ENCODE results near the gene PROX1. TPM values are rescaled to one million over a fixed set of nuclear protein-coding genes. Genes with fewer than 3 reads are reported as not detected.

PROX1 gene
- total and polyA plus RNA-seq, 2 of the 8 experiments (the other 6 are each of a cell fraction or from before 2014, with no cell fraction given): 0.30 to 2.0 TPM

- TF ChIP-seq CHD7 (IDR thresholded peaks at IDR 0.05; ENCODE audit: insufficient replicate concordance, low read length) (no peak), HDAC2 (IDR thresholded peaks at IDR 0.05; ENCODE audit: borderline replicate concordance in 1 of 2, low read depth in 2 of 2, low read length in 2 of 2) (no peak), POU5F1 (IDR thresholded peaks at IDR 0.05; ENCODE audit: low read depth, low read length) (no peak), KDM5A (IDR thresholded peaks at IDR 0.05; ENCODE audit: low read length) (no peak), ATF3 (IDR thresholded peaks at IDR 0.05; ENCODE audit: insufficient read depth, low read depth, low read length) (no peak), RFX5 (IDR thresholded peaks at IDR 0.05; ENCODE audit: borderline replicate concordance, low read depth, low read length) (no peak), PHF8 (conservative IDR thresholded peaks at IDR 0.05; ENCODE audit: low read depth, low read length) (no peak), POLR2AphosphoS5 (IDR thresholded peaks at IDR 0.05; ENCODE audit: low read depth, low read length) (no peak), YY1 (IDR thresholded peaks at IDR 0.05; ENCODE audit: low read depth, low read length) (no peak)
Measured at GRCh38 chr1:213958346-213958745, 29.4 kb upstream of the PROX1 start (continued).
